Thyroid gland (tissue), 4 donors: ENCODE data around the gene RSBN1.

Experiments
- CTCF ChIP-seq, 6 experiments: fragments of 200-600 bp in 3 of 6; fragments of 450-650 bp in 3 of 6; sonication (generic) in 3 of 6; IDR thresholded peaks; one replicate each; pipeline ENCODE4 v1.5.1; 2016 to 2019; ENCODE audit warnings: antibody characterized with exemption in 6 of 6, mild to moderate bottlenecking in 2 of 6, inconsistent platforms in 1 of 6, moderate library complexity in 1 of 6
- POLR2A ChIP-seq, 2 donors: fragments of 450-650 bp; IDR thresholded peaks; one replicate each; pipeline ENCODE4 v1.6.1; 2017; ENCODE audit warnings: antibody characterized with exemption in 2 of 2, mild to moderate bottlenecking in 2 of 2, moderate library complexity in 1 of 2

DNA sequence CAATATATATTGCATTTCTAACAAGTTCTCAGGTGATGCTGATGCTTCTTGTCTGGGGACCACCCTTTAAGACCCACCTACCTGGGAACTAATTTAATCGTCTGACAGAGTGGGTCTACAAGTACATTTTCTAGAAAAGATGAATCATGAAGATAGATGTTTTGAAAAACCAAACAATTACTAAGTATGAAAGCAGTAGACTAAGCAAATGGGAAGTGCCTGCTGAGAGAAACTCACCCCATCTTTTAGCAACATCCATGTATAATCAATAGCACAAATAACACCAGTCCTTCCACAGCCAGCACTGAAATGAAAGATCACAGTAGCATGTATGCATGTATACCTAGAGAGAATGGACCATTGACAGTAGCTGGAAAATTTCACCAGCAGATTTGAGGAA, 42.0 kb upstream of the RSBN1 start:
- no peak for TF ChIP-seq CTCF (IDR thresholded peaks at IDR 0.05)
- no peak for TF ChIP-seq POLR2A (IDR thresholded peaks at IDR 0.05)
